HG02852 (cell line): Measurements from ENCODE around the gene COL5A2.

Experiments
- ATAC-seq: cut with Tn5 transposase; IDR thresholded peaks from one replicate; pipeline ENCODE4 v1.9.1; 2021; ENCODE audit warnings: mild to moderate bottlenecking, moderate library complexity; ENCODE audit not compliant: unreplicated experiment

The COL5A2 gene

GRCh38 chr2:189181706-189182105 is 2.1 kb upstream of the COL5A2 start:
- ATAC-seq = no peak

GRCh38 chr2:189178726-189179569 is 613 bp downstream of the COL5A2 start:
- no peak for ATAC-seq

- ATAC-seq = no peak
These were observed 1.5 kb downstream of the COL5A2 start for GRCh38 chr2:189178054-189178453.

- no peak for ATAC-seq
These were observed 2.2 kb downstream of the COL5A2 start for GRCh38 chr2:189177251-189177840.

GRCh38 chr2:189176516-189176915 is 3.0 kb downstream of the COL5A2 start:
- no peak for ATAC-seq

GRCh38 chr2:189175869-189176433 is 3.6 kb downstream of the COL5A2 start:
- no peak for ATAC-seq

GRCh38 chr2:189171956-189172609 is 7.5 kb downstream of the COL5A2 start:
- ATAC-seq = no peak

GRCh38 chr2:189168856-189169499 is 10.6 kb downstream of the COL5A2 start:
- ATAC-seq = no peak

- ATAC-seq = no peak
These were observed 13.7 kb downstream of the COL5A2 start for GRCh38 chr2:189165656-189166380.

- ATAC-seq = no peak
These were observed 14.8 kb downstream of the COL5A2 start for GRCh38 chr2:189164746-189165145.

GRCh38 chr2:189163889-189164288 is 15.7 kb downstream of the COL5A2 start:
- no peak for ATAC-seq

- ATAC-seq = no peak
These were observed 17.0 kb downstream of the COL5A2 start for GRCh38 chr2:189162566-189162965.

GRCh38 chr2:189161894-189162293 is 17.7 kb downstream of the COL5A2 start:
- ATAC-seq = no peak

GRCh38 chr2:189159717-189160116 is 19.8 kb downstream of the COL5A2 start:
- no peak for ATAC-seq

- no peak for ATAC-seq
These were observed 20.3 kb downstream of the COL5A2 start for GRCh38 chr2:189159273-189159672.

GRCh38 chr2:189157939-189158338 is 21.6 kb downstream of the COL5A2 start:
- ATAC-seq = no peak

GRCh38 chr2:189157456-189157855 is 22.1 kb downstream of the COL5A2 start:
- no peak for ATAC-seq

GRCh38 chr2:189155795-189156194 is 23.8 kb downstream of the COL5A2 start:
- ATAC-seq = no peak

- ATAC-seq = no peak
These were observed 25.9 kb downstream of the COL5A2 start for GRCh38 chr2:189153619-189154018.

- no peak for ATAC-seq
These were observed 27.1 kb downstream of the COL5A2 start for GRCh38 chr2:189152483-189152882.
